ENCODE measurements around the gene CLDN9. TPM values are rescaled to one million over a fixed set of nuclear protein-coding genes. Genes with fewer than 3 reads are reported as not detected.

Gene CLDN9
- total RNA-seq, 2 experiments from 2014 or later = 0.23 to 0.28 TPM

GRCh38 chr16:3023669-3024478, 11.2 kb downstream of the CLDN9 start, which contains the start of the genes HCFC1R1 and THOC6:
Gene HCFC1R1, minus strand, starts transcription at chr16:3023942. Its CDS starts 1 bp downstream, at chr16:3023941.
Gene THOC6, plus strand, starts transcription at chr16:3024035. Its CDS starts 292 bp downstream, at chr16:3024327.
- DNase-seq = peak; percentile 97
- Mint-ChIP-seq H3K27ac (peak within 1 kb of the TSS; percentile 83), H3K9me3 (no peaks in the 10 kb centered on the region), H3K27me3 (peaks cover 5% of the 10 kb centered on the region), H3K4me1 (peaks cover 58% of the 10 kb centered on the region), H3K4me3 (peak within 1 kb of the TSS; percentile 73), H3K36me3 (ENCODE audit: low read depth) (peaks cover 27% of the 10 kb centered on the region)
- CTCF ChIA-PET = interaction anchor here (0.7 to 9.9 kb wide), 12 partner anchors 8 to 105 kb away, joined by 3 to 97 read pairs (median 5); partner anchors contain the start of gene IL32
- POLR2A ChIA-PET = interaction anchor here (0.9 to 4.7 kb wide), 17 partner anchors 8 to 377 kb away, joined by 3 to 52 read pairs (median 4); partner anchors contain the start of genes IL32, PKMYT1, ZNF174 and ZNF213

DNA sequence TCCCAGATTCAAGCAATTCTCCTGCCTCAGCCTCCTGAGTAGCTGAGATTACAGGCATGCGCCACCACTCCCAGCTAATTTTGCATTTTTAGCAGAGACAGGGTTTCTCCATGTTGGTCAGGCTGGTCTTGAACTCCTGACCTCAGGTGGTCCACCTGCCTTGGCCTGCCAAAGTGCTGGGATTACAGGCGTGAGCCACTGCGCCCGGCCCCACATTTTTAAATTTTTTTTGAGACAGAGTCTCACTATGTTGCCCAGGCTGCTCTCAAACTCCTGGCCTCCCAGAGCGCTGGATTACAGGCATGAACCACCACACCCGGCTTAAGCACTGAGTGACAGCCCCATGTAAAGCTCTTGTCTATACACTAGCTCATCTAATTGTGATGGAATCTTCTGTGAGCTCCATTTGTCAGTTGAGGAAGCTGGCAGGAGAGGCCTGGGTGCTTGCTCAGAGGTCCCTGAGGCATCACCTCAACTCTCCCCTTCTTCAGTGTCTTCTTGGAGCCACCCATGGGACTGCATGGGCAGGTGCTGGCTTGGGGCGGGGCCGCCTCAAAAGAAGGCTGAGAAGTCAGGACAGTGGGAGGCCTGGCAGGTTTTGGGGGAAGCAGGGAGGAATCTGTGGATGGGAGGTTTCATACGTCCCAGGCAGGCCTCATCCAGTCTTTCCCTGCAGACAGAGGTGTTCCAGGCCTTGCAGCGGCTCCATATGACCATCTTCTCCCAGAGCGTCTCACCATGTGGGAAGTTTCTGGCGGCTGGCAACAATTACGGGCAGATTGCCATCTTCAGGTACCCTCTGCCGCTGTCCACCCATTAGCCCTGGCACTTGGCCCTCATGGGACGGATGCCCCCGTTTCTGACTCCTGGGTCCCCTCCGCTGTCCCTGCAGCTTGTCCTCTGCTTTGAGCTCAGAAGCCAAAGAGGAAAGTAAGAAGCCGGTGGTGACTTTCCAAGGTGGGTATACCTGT, 12.6 kb downstream of the CLDN9 start:
- no peak for DNase-seq
- peaks cover 14% of the 10 kb centered on the region for H3K27me3 Mint-ChIP-seq
- H3K4me3 Mint-ChIP-seq = peak overlapping the region; percentile 17
- POLR2A ChIA-PET = interaction anchor here (0.9 to 1.7 kb wide), 4 partner anchors 9 to 100 kb away, joined by 3 to 7 read pairs (median 4); partner anchors contain the start of gene PKMYT1
- peaks cover 66% of the 10 kb centered on the region for H3K4me1 Mint-ChIP-seq
- H3K9me3 Mint-ChIP-seq = no peaks in the 10 kb centered on the region
- H3K36me3 Mint-ChIP-seq (ENCODE audit: low read depth) = peaks cover 27% of the 10 kb centered on the region
- CTCF ChIA-PET = interaction anchor here (0.7 to 9.9 kb wide), 7 partner anchors 8 to 250 kb away, joined by 3 to 72 read pairs (median 3); no protein-coding TSS in a partner anchor
- H3K27ac Mint-ChIP-seq = no peak overlapping the region

GRCh38 chr16:3026003-3026378, 13.3 kb downstream of the CLDN9 start:
- Mint-ChIP-seq H3K4me1 (peaks cover 63% of the 10 kb centered on the region), H3K9me3 (no peaks in the 10 kb centered on the region), H3K27ac (no peak overlapping the region), H3K36me3 (ENCODE audit: low read depth) (peaks cover 27% of the 10 kb centered on the region), H3K27me3 (peaks cover 14% of the 10 kb centered on the region), H3K4me3 (no peak overlapping the region)
- POLR2A ChIA-PET = interaction anchor here (4.5 kb wide), 1 partner anchor 21 kb away, joined by 20 read pairs; no protein-coding TSS in a partner anchor
- CTCF ChIA-PET = interaction anchor here (1.0 to 10.4 kb wide), 3 partner anchors 22 to 109 kb away, joined by 3 to 209 read pairs (median 72); partner anchors contain the start of gene ZNF213
- no peak for DNase-seq

DNA sequence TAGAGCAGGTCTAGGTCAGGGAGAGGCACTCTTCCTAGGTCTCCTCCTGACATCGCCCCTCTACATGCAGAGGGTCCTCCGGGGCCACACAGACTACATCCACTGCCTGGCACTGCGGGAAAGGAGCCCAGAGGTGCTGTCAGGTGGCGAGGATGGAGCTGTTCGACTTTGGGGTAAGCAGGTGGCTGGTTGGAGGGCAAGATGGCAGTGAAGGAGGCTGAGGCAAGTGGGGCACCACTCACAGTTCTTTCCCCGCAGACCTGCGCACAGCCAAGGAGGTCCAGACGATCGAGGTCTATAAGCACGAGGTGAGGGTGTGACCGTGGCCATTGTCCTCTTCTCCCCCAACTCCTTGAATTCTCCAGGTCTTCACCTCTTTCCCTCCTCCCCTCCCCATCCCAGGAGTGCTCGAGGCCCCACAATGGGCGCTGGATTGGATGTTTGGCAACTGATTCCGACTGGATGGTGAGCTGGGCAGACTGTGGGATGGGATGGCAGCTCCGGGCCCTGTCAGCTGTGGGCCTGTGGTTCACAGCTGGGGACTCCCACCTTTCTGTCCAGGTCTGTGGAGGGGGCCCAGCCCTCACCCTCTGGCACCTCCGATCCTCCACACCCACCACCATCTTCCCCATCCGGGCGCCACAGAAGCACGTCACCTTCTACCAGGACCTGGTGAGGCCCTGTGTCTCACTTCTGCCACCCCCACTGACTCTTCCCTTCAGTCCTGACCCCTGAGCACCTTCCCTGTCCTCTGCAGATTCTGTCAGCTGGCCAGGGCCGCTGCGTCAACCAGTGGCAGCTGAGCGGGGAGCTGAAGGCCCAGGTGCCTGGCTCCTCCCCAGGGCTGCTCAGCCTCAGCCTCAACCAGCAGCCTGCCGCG, 14.1 kb downstream of the CLDN9 start:
- Mint-ChIP-seq H3K27ac (no peak overlapping the region), H3K9me3 (no peaks in the 10 kb centered on the region)

DNA sequence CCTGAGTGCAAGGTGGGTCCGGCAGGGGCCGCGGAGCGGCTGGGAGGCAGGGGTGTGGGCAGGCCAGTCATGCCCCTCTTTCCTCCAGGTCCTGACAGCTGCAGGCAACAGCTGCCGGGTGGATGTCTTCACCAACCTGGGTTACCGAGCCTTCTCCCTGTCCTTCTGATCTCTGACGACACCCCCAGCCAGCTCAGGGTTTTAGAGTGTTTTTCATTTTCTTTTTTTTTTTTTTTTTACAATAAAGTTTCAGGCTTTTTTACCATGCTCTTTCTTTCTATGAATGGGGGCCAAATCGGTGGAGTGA, 14.7 kb downstream of the CLDN9 start:
- no peak for DNase-seq
- H3K4me1 Mint-ChIP-seq = peaks cover 54% of the 10 kb centered on the region
- no peaks in the 10 kb centered on the region for H3K9me3 Mint-ChIP-seq
- H3K27ac Mint-ChIP-seq = no peak overlapping the region
- CTCF ChIA-PET = interaction anchor here (0.7 to 10.4 kb wide), 20 partner anchors 6 to 143 kb away, joined by 3 to 209 read pairs (median 6); partner anchors contain the start of genes BICDL2, CLDN6, HCFC1R1 and THOC6
- H3K4me3 Mint-ChIP-seq = no peak overlapping the region
- POLR2A ChIA-PET = interaction anchor here (1.1 to 9.3 kb wide), 14 partner anchors 16 to 131 kb away, joined by 3 to 72 read pairs (median 7); partner anchors contain the start of genes IL32, MMP25 and PAQR4
- H3K36me3 Mint-ChIP-seq (ENCODE audit: low read depth) = peaks cover 20% of the 10 kb centered on the region
- peaks cover 24% of the 10 kb centered on the region for H3K27me3 Mint-ChIP-seq

More for the DNA sequence above, 14.1 kb downstream of the CLDN9 start:
- Mint-ChIP-seq H3K36me3 (ENCODE audit: low read depth) (peaks cover 22% of the 10 kb centered on the region), H3K4me3 (no peak overlapping the region), H3K27me3 (peaks cover 18% of the 10 kb centered on the region), H3K4me1 (peaks cover 58% of the 10 kb centered on the region)
- no peak for DNase-seq
- CTCF ChIA-PET = interaction anchor here (0.7 to 10.4 kb wide), 15 partner anchors 11 to 144 kb away, joined by 3 to 209 read pairs (median 6); partner anchors contain the start of genes BICDL2 and ZNF213
- POLR2A ChIA-PET = interaction anchor here (1.1 to 9.3 kb wide), 9 partner anchors 17 to 123 kb away, joined by 4 to 72 read pairs (median 5); partner anchors contain the start of genes MMP25 and PAQR4

GRCh38 chr16:3027983-3028715, 15.4 kb downstream of the CLDN9 start:
- Mint-ChIP-seq H3K9me3 (no peaks in the 10 kb centered on the region), H3K4me1 (peaks cover 51% of the 10 kb centered on the region), H3K4me3 (peak overlapping the region; percentile 66), H3K27me3 (peaks cover 31% of the 10 kb centered on the region), H3K27ac (no peak overlapping the region), H3K36me3 (ENCODE audit: low read depth) (peaks cover 16% of the 10 kb centered on the region)
- ChIA-PET CTCF (interaction anchor here (0.9 to 10.4 kb wide), 29 partner anchors 7 to 160 kb away, joined by 3 to 209 read pairs (median 5); partner anchors contain the start of genes BICDL2, CLDN6, HCFC1R1 and MMP25), POLR2A (interaction anchor here (0.7 to 9.3 kb wide), 18 partner anchors 16 to 130 kb away, joined by 3 to 72 read pairs (median 6); partner anchors contain the start of genes IL32, MMP25, PAQR4 and PKMYT1)
- peak; percentile 90 for DNase-seq

GRCh38 chr16:3028716-3029319, 16.1 kb downstream of the CLDN9 start:
- ChIA-PET CTCF (interaction anchor here (0.7 to 10.4 kb wide), 27 partner anchors 8 to 159 kb away, joined by 3 to 209 read pairs (median 6); partner anchors contain the start of genes BICDL2, CLDN6, HCFC1R1 and IL32), POLR2A (interaction anchor here (0.7 to 9.3 kb wide), 20 partner anchors 8 to 130 kb away, joined by 3 to 72 read pairs (median 6); partner anchors contain the start of genes IL32, MMP25, PAQR4 and PKMYT1)
- no peaks in the 10 kb centered on the region for H3K9me3 Mint-ChIP-seq
- peaks cover 47% of the 10 kb centered on the region for H3K4me1 Mint-ChIP-seq
- H3K27ac Mint-ChIP-seq = no peak overlapping the region
- peaks cover 38% of the 10 kb centered on the region for H3K27me3 Mint-ChIP-seq
- no peak for DNase-seq
- H3K36me3 Mint-ChIP-seq (ENCODE audit: low read depth) = peaks cover 16% of the 10 kb centered on the region
- H3K4me3 Mint-ChIP-seq = peak overlapping the region; percentile 69

DNA sequence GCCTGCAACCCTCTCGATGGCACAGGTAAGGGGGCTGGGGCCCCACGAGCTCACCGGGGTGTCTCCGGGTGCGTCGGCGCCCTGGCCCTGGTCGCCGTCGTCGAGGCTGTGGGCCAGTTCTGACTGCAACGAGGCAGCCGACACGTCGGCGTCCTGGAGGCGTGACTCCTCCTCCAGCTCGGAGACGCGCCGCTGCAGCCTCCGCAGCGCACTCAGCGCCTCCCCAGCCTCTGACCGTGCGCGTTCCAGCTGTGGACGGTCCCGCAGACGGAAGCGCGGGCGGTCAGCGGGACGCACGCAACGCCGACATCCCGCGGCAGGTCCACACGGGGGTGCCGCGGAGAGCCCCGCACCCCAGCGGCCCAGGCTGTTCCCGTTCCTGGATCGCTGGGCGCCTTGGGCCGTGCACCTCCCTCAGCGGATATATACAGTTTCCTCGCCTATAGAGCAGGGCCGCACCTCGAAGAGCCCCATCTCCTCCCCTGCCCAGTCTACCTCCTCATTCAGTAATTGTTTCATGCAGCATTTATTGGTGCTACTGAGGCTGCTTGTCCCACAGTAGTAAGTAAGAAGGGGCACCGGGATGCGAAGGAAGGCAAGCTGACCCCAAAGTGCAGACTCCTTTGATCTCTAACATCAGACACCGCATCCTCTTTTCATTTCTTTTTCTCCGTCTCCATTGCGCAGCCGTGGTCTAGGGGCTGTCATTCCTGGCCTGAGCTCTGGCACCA, 16.9 kb downstream of the CLDN9 start:
- Mint-ChIP-seq H3K4me1 (peaks cover 46% of the 10 kb centered on the region), H3K9me3 (no peaks in the 10 kb centered on the region), H3K27ac (peak overlapping the region; percentile 67), H3K4me3 (peak overlapping the region; percentile 69), H3K27me3 (peaks cover 41% of the 10 kb centered on the region), H3K36me3 (ENCODE audit: low read depth) (peaks cover 14% of the 10 kb centered on the region)
- CTCF ChIA-PET = interaction anchor here (1.0 to 10.4 kb wide), 12 partner anchors 9 to 119 kb away, joined by 3 to 209 read pairs (median 24); partner anchors contain the start of genes CLDN6, HCFC1R1, IL32 and THOC6
- POLR2A ChIA-PET = interaction anchor here (0.7 to 9.3 kb wide), 14 partner anchors 9 to 129 kb away, joined by 3 to 72 read pairs (median 10); partner anchors contain the start of genes IL32, MMP25, PKMYT1 and TNFRSF12A
- peak; percentile 75 for DNase-seq

DNA sequence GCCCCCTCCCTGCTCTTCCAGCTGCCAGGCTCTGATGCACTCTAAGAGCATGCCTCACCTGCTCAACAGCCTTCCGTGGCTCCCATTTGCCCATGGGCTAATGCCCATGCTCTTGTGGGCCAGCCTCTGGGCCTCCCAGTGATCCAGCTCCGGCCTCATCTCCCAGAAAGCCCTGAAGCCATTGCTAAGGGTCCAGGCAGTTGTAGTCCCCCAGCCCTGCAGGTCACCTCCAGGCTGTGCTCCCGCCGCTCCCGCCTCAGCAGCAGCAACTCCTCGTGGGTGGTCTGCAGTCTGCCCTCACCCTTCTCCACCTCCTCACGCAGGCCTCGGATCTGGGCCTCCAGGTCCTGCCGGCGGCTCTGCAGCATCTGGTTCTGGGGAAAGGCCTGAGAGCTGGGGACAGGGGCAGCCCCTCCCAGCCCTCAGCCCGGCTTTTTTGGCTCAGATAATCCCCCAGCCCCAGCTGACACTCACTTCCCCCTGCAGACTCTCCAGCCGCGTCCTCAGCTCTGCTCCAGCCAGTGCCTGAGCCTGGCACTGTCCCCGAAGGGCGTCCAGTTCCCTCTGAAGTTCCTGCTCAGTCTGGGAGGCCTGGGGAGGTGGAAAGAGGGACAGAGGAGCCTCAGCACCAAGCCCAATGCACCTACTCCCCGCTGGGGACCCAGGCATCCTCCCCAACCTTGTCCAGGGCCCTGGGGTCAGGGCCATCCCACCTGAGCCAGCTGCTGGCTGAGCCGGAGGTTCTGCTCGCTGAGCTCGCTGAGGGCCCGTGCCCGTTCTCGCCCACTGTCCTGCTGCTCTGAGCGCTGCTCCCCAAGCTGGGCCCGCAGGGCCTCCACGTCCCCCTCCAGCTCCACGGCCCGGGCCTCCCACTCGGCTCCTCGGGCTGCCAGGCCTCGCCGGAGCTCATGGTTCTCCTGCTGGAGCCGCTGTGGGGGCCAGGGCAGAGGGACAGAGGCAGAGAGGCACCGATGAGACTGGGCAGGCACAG, 17.8 kb downstream of the CLDN9 start:
- peaks cover 42% of the 10 kb centered on the region for H3K4me1 Mint-ChIP-seq
- H3K9me3 Mint-ChIP-seq = no peaks in the 10 kb centered on the region
- DNase-seq = no peak
- H3K4me3 Mint-ChIP-seq = peak overlapping the region; percentile 69
- peaks cover 14% of the 10 kb centered on the region for H3K36me3 Mint-ChIP-seq (ENCODE audit: low read depth)
- peaks cover 49% of the 10 kb centered on the region for H3K27me3 Mint-ChIP-seq
- ChIA-PET POLR2A (interaction anchor here (0.9 to 9.3 kb wide), 13 partner anchors 10 to 128 kb away, joined by 3 to 72 read pairs (median 11); partner anchors contain the start of genes MMP25, PKMYT1, TNFRSF12A and ZNF213), CTCF (interaction anchor here (1.1 to 10.4 kb wide), 15 partner anchors 9 to 1704 kb away, joined by 4 to 209 read pairs (median 15); partner anchors contain the start of genes CLDN6, DNAAF8, HCFC1R1 and THOC6)
- peak overlapping the region; percentile 67 for H3K27ac Mint-ChIP-seq
